Measurements from ENCODE around the gene SUSD4.

The SUSD4 gene

GRCh38 chr1:223183268-223183862 lies 180.6 kb downstream of the SUSD4 start:
- no peak for DNase-seq (ENCODE audit: low read depth)

GRCh38 chr1:223180731-223181321 lies 183.2 kb downstream of the SUSD4 start:
- no peak for DNase-seq (ENCODE audit: low read depth)

- DNase-seq (ENCODE audit: low read depth) = no peak
Measured at GRCh38 chr1:223179786-223180185, 184.2 kb downstream of the SUSD4 start.

- no peak for DNase-seq (ENCODE audit: low read depth)
Measured at GRCh38 chr1:223179280-223179679, 184.7 kb downstream of the SUSD4 start.

- no peak for DNase-seq (ENCODE audit: low read depth)
Measured at GRCh38 chr1:223177681-223178080, 186.3 kb downstream of the SUSD4 start.

- DNase-seq (ENCODE audit: low read depth) = no peak
Measured at GRCh38 chr1:223176437-223176836, 187.5 kb downstream of the SUSD4 start.

GRCh38 chr1:223175633-223176032 lies 188.3 kb downstream of the SUSD4 start:
- no peak for DNase-seq (ENCODE audit: low read depth)

GRCh38 chr1:223175032-223175431 lies 188.9 kb downstream of the SUSD4 start:
- no peak for DNase-seq (ENCODE audit: low read depth)
